K562 (cell line): Measurements from ENCODE around the gene PTPN12. TPM values are rescaled to one million over a fixed set of nuclear protein-coding genes. Genes with fewer than 3 reads are reported as not detected.

Experiments
- ATAC-seq: fragments of 200-7000 bp; cut with Tn5 transposase; 3 replicates; pipeline ENCODE4 v1.9.1; 2020; ENCODE audit warnings: moderate library complexity
- BruUV-seq: library from RNA; stranded (reverse); fragments of 400-500 nt; replicated peaks from 2 replicates; lab custom pipeline; 2021; lab: Mats Ljungman, UMichigan
- CTCF ChIA-PET: fragments of 300-600 bp; formaldehyde crosslinking; extraction: SDS; loops from one replicate; lab custom pipeline; 2021; ENCODE audit warnings: low intra/inter-chr PET ratio; lab: Yijun Ruan, JAX
- POLR2A ChIA-PET: fragments of 300-600, 350-650 bp; sonication (Branson Sonifier 250); formaldehyde crosslinking; extraction: SDS; loops from one replicate; lab custom pipeline; 2021; ENCODE audit warnings: antibody characterized with exemption, inconsistent platforms; lab: Yijun Ruan, JAX
- DNase-seq, 4 experiments: peaks; one replicate each; pipeline versions ENCODE4 v3.0.0 to v3.0.0-alpha.2; 2011 to 2018; ENCODE audit warnings: low spot score in 3 of 4, mixed read lengths in 3 of 4; ENCODE audit errors: extremely low read depth in 1 of 4
- FAIRE-seq: peaks from 2 replicates; lab custom pipeline; 2011; peaks lifted over from hg19 to GRCh38; lab: Jason Lieb, UNC
- H2AFZ ChIP-seq: 2 replicates; pipeline ENCODE4 v1.6.0; 2011; ENCODE audit warnings: low read depth, low read length, control low read depth, inconsistent platforms
- H3K27ac ChIP-seq: fragments of 200-600 bp; 3 replicates; pipeline ENCODE4 v1.8.0; 2011; ENCODE audit warnings: low read depth, mild to moderate bottlenecking, control low read depth, inconsistent platforms, low read length, moderate library complexity, mixed read lengths; ENCODE audit errors: extremely low read depth
- H3K27me3 ChIP-seq, 2 experiments: fragments of 300-600 bp in 1 of 2; 2 replicates in 1 of 2; 3 replicates in 1 of 2; pipeline versions ENCODE4 v1.6.0 to v1.8.0; 2011; ENCODE audit warnings: inconsistent platforms in 2 of 2, low read length in 2 of 2, mild to moderate bottlenecking in 1 of 2, mixed read lengths in 1 of 2, moderate library complexity in 1 of 2; ENCODE audit not compliant: control insufficient read depth in 2 of 2, insufficient read depth in 2 of 2
- H3K36me3 ChIP-seq: fragments of 300-600 bp; 3 replicates; pipeline ENCODE4 v1.8.0; 2011; ENCODE audit warnings: mild to moderate bottlenecking, low read length, inconsistent platforms; ENCODE audit not compliant: control insufficient read depth, insufficient read depth
- H3K4me1 ChIP-seq, 2 experiments: fragments of 200-600 bp in 1 of 2; replicated peaks in 1 of 2; 2 replicates in 1 of 2; 3 replicates in 1 of 2; pipeline versions ENCODE4 v1.5.1 to v1.8.0; 2011; ENCODE audit warnings: inconsistent platforms in 2 of 2, low read length in 2 of 2, mild to moderate bottlenecking in 1 of 2, mixed read lengths in 1 of 2, moderate library complexity in 1 of 2; ENCODE audit not compliant: control insufficient read depth in 2 of 2, insufficient read depth in 2 of 2
- H3K4me2 ChIP-seq: 2 replicates; pipeline ENCODE4 v1.6.1; 2011; ENCODE audit warnings: low read length, control low read depth, inconsistent platforms, mixed read lengths; ENCODE audit not compliant: insufficient read depth
- H3K4me3 ChIP-seq: fragments of 200-600 bp; sonication (generic), shearing (Covaris generic); 2 replicates; pipeline ENCODE4 v1.5.1; 2016; ENCODE audit warnings: control low read depth, inconsistent platforms
- H3K79me2 ChIP-seq: fragments of 200-600 bp; 3 replicates; pipeline ENCODE4 v1.8.0; 2011; ENCODE audit warnings: low read length, inconsistent platforms; ENCODE audit not compliant: control insufficient read depth, insufficient read depth
- H3K9ac ChIP-seq, 2 experiments: 2 replicates each; pipeline versions ENCODE4 v1.6.0 to v1.6.1; 2011; ENCODE audit warnings: low read depth in 2 of 2, low read length in 2 of 2, control low read depth in 1 of 2, inconsistent platforms in 1 of 2, mild to moderate bottlenecking in 1 of 2, mixed read lengths in 1 of 2; ENCODE audit not compliant: insufficient read depth in 1 of 2
- H3K9me1 ChIP-seq: one replicate; pipeline ENCODE4 v1.6.0; 2011; ENCODE audit warnings: inconsistent platforms, mild to moderate bottlenecking, low read length, moderate library complexity; ENCODE audit not compliant: control insufficient read depth, insufficient read depth
- H3K9me3 ChIP-seq: replicated peaks from 2 replicates; pipeline ENCODE4 v1.5.1; 2011; ENCODE audit warnings: low read depth, low read length, inconsistent platforms; ENCODE audit not compliant: control insufficient read depth, insufficient read depth
- H4K20me1 ChIP-seq: replicated peaks from 2 replicates; pipeline ENCODE4 v1.6.1; 2011; ENCODE audit warnings: low read length, inconsistent platforms, mixed read lengths; ENCODE audit not compliant: control insufficient read depth, insufficient read depth
- CCNT2 ChIP-seq: IDR thresholded peaks from 2 replicates; pipeline ENCODE4 v1.6.1; 2011; ENCODE audit warnings: borderline replicate concordance, low read depth, mild to moderate bottlenecking, moderate library complexity, mixed read lengths, low read length; ENCODE audit not compliant: insufficient read length; ENCODE audit errors: extremely low read depth
- CHD1 ChIP-seq: fragments of 200-600 bp; sonication (generic); IDR thresholded peaks from one replicate; pipeline ENCODE4 v1.6.1; 2012; ENCODE audit warnings: mild to moderate bottlenecking, moderate library complexity, low read length, inconsistent platforms
- EWSR1 ChIP-seq: fragments of 450-650 bp; IDR thresholded peaks from 2 replicates; pipeline ENCODE4 v1.6.1; 2018; ENCODE audit warnings: borderline replicate concordance, mild to moderate bottlenecking, low read depth, moderate library complexity; ENCODE audit not compliant: partially characterized antibody
- KDM4B ChIP-seq, 2 experiments: fragments of 450-650 bp in 1 of 2; sonication (generic) in 1 of 2; IDR thresholded peaks; 2 replicates each; pipeline ENCODE4 v1.6.1; 2016 to 2017; ENCODE audit warnings: borderline replicate concordance in 2 of 2, antibody characterized with exemption in 1 of 2, low read depth in 1 of 2, mild to moderate bottlenecking in 1 of 2
- NCOR1 ChIP-seq: fragments of 450-650 bp; IDR thresholded peaks from 2 replicates; pipeline ENCODE4 v1.6.1; 2016; ENCODE audit warnings: mild to moderate bottlenecking, moderate library complexity
- NRF1 ChIP-seq, 2 experiments: fragments of 450-650 bp; IDR thresholded peaks in 1 of 2; conservative IDR thresholded peaks in 1 of 2; 2 replicates each; pipeline ENCODE4 v1.6.1; 2014; ENCODE audit warnings: mild to moderate bottlenecking in 2 of 2
- POLR2A ChIP-seq: fragments of 450-650 bp; conservative IDR thresholded peaks from 2 replicates; pipeline ENCODE4 v1.6.1; 2016
- POLR2G ChIP-seq: fragments of 200-400 bp; formaldehyde crosslinking; IDR thresholded peaks from 2 replicates; pipeline ENCODE4 v1.6.1; 2017; ENCODE audit warnings: low read depth, mild to moderate bottlenecking, antibody characterized with exemption, low read length, moderate library complexity
- RBM22 ChIP-seq: fragments of 200-400 bp; formaldehyde crosslinking; IDR thresholded peaks from 2 replicates; pipeline ENCODE4 v1.6.1; 2018; ENCODE audit warnings: low read length, low read depth; ENCODE audit not compliant: poor library complexity, severe bottlenecking
- RBM25 ChIP-seq: fragments of 200-400 bp; formaldehyde crosslinking; IDR thresholded peaks from 2 replicates; pipeline ENCODE4 v1.6.1; 2018; ENCODE audit warnings: low read length, low read depth, moderate library complexity; ENCODE audit not compliant: severe bottlenecking
- SAP30 ChIP-seq: fragments of 200-600 bp; sonication (generic); IDR thresholded peaks from 2 replicates; pipeline ENCODE4 v1.6.1; 2012; ENCODE audit warnings: borderline replicate concordance, low read depth, mild to moderate bottlenecking, moderate library complexity, low read length, control low read depth, inconsistent platforms; ENCODE audit not compliant: insufficient read depth, poor library complexity, severe bottlenecking
- SETDB1 ChIP-seq: IDR thresholded peaks from one replicate; pipeline ENCODE4 v1.6.1; 2012; ENCODE audit warnings: low read length, control low read depth, inconsistent platforms
- SMARCA4 ChIP-seq: fragments of 450-650 bp; IDR thresholded peaks from 2 replicates; pipeline ENCODE4 v1.6.1; 2016
- ZNF785 ChIP-seq: fragments of 250-450 bp; sonication (Bioruptor Pico); IDR thresholded peaks from 2 replicates; pipeline ENCODE4 v1.4.0; 2020; ENCODE audit warnings: mild to moderate bottlenecking
- WGBS: fragments of 100-300 bp; shearing (Covaris generic); methylation state at CpG from one replicate; pipeline ENCODE4 v1.1.6; 2016; ENCODE audit warnings: low coverage, mixed read lengths; ENCODE audit not compliant: insufficient coverage; ENCODE audit errors: missing lambda C conversion rate; 5-methylcytosine and 5-hydroxymethylcytosine counted together
- in situ Hi-C: fragments of 300-500 bp; cut with MboI; formaldehyde crosslinking; loops from 4 replicates; pipeline ENCODE4 v1.15.0; 2018; ENCODE audit warnings: inconsistent platforms, mixed read lengths
- intact Hi-C: fragments of 100-400 bp; cut with micrococcal nuclease; formaldehyde crosslinking; loops from 2 replicates; pipeline ENCODE4 v1.14.2; 2022
- polyA plus RNA-seq, 8 experiments: library from polyadenylated mRNA; depleted of rRNA in 4 of 8; stranded (reverse) in 5 of 8; unstranded in 3 of 8; fragments of >200 nt; fragmentation: Nextera tagmentation in 2 of 8; fragmentation: Illumina TruSeq in 1 of 8; extraction: Ambion mirVana in 2 of 8; extraction: Trizol in 1 of 8; gene quantifications; 2 replicates each; pipeline versions ENCODE4 v1.2.1 to v1.2.3, GENCODE V29; 2011 to 2014; ENCODE audit warnings: inconsistent platforms in 1 of 8, missing spikeins in 1 of 8
- total RNA-seq, 7 experiments: library from RNA; depleted of rRNA in 6 of 7; stranded (reverse); fragments of >200 nt in 6 of 7; fragmentation: Illumina TruSeq in 2 of 7; extraction: Trizol in 2 of 7; gene quantifications; 2 replicates each; pipeline versions ENCODE4 v1.2.1 to v1.2.3, GENCODE V29; 2011 to 2021; ENCODE audit warnings: low replicate concordance in 1 of 7
- TF ChIP-seq, protein P1 (sequence below), 2 experiments: IDR thresholded peaks in 1 of 2; conservative IDR thresholded peaks in 1 of 2; 2 replicates each; pipeline ENCODE4 v1.6.1; 2016; ENCODE audit warnings: low read depth in 2 of 2, mild to moderate bottlenecking in 1 of 2, missing compliant biosample characterization in 1 of 2, missing genetic modification characterization in 1 of 2, moderate library complexity in 1 of 2

PTPN12 gene
- total and polyA plus RNA-seq, 9 of the 15 experiments (the other 6 are each of a cell fraction or from before 2014, with no cell fraction given) = 15.3 to 79.8 (median 26.6) TPM

DNA sequence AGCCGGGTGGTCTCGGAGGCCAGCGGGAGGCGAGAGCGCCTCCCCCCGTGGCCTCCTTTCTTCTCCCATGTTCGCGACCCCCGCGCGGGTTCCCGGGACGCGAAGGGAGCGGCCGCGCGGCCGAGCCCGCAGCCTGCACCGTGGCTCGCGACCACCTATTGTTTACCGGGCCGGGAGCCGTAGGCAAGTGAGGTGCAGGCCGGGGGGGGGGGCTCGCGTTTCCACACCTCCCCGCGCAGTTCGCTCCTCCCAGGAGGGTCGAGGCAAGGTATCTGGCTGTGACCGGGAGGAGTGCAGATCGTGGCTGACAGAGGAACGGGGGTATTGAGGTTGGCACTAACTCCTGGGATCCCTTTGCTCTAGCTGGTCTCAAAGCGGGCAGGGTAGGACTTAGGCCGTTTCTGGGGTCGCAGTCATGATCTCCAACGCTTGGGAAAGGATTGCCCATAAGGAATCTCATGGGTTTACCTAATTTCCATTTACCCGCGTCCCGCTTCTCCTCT is 734 bp downstream of the PTPN12 start:
- Histone ChIP-seq H3K9me3 (no peaks in the 10 kb centered on the region), H3K27me3 (no peaks in the 10 kb centered on the region), H3K4me3 (peak overlapping the region; percentile 80), H3K36me3 (no peaks in the 10 kb centered on the region; the same call in 2 of the 3 replicates), H2AFZ (peak overlapping the region; percentile 89), H3K27ac (peak overlapping the region; percentile 94), H3K4me2 (peak overlapping the region; percentile 98), H3K79me2 (peaks cover 65% of the 10 kb centered on the region), H3K9ac (peak overlapping the region; percentile 93 to 94), H3K4me1 (peaks cover 17 to 18% of the 10 kb centered on the region in 2 experiments), H3K9me1 (no peaks in the 10 kb centered on the region), H4K20me1 (peaks cover 16% of the 10 kb centered on the region)
- no TSS peak for BruUV-seq
- WGBS = under 1% methylated on average over 40 of the region's 43 CpGs
- DNase-seq (peak; percentile 63 to 71 (median 66)), ATAC-seq (peak; percentile 49), FAIRE-seq (no peak)
- in situ Hi-C loops (no loop called here), intact Hi-C loops (loop anchor here (5.0 kb wide), 2 partner anchors 114 to 159 kb away; partner anchors contain the start of gene RSBN1L)
- POLR2A ChIA-PET = interaction anchor here (0.7 to 1.0 kb wide), 2 partner anchors 11 to 27 kb away, joined by 3 to 5 read pairs; no protein-coding TSS in a partner anchor
- CTCF ChIA-PET = no interaction called here
- 0 out of 2 replicates have a peak, but pooled peaks have one; percentile 26 for TF ChIP-seq SMARCA4
- no peak for TF ChIP-seq NCOR1
- no peak for TF ChIP-seq RBM25
- peak; percentile 63 for TF ChIP-seq POLR2A
- no peak for TF ChIP-seq ZNF785 (CRISPR knock-in tag)
- TF ChIP-seq CHD1 = peak; percentile 78
- TF ChIP-seq RBM22 = peak; percentile 35
- TF ChIP-seq SETDB1 = no peak
- TF ChIP-seq, protein P1, sequence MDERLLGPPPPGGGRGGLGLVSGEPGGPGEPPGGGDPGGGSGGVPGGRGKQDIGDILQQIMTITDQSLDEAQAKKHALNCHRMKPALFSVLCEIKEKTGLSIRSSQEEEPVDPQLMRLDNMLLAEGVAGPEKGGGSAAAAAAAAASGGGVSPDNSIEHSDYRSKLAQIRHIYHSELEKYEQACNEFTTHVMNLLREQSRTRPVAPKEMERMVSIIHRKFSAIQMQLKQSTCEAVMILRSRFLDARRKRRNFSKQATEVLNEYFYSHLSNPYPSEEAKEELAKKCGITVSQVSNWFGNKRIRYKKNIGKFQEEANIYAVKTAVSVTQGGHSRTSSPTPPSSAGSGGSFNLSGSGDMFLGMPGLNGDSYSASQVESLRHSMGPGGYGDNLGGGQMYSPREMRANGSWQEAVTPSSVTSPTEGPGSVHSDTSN (CRISPR knock-in tag; IDR thresholded peaks at IDR 0.05; ENCODE audit: low read depth) = no peak
- TF ChIP-seq, protein P1 (tag; conservative IDR thresholded peaks at IDR 0.05; ENCODE audit: low read depth) = no peak
- TF ChIP-seq POLR2G = peak; percentile 73
- TF ChIP-seq NRF1 (conservative IDR thresholded peaks at IDR 0.05 in 1 of 2, IDR thresholded peaks at IDR 0.05 in 1 of 2) = peak; percentile 66 to 74
- TF ChIP-seq EWSR1 = no peak
- TF ChIP-seq SAP30 = peak; percentile 59
- TF ChIP-seq CCNT2 = no peak
- peak in 1 of 2 experiments; percentile 38; a peak in 1 of 4 replicates for TF ChIP-seq KDM4B (IDR thresholded peaks at IDR 0.05; ENCODE audit: borderline replicate concordance in 2 of 2, low read depth in 1 of 2)
